Mesenchymal stem cell (in vitro differentiated cells and primary cell): ENCODE measurements around the gene CRYGN.
A peak's percentile ranks its signal among the peaks of the same experiment; 100 is the strongest.

Experiments
- DNase-seq: peaks from one replicate; pipeline ENCODE4 v3.0.0-alpha.2; 2013
- H2AFZ ChIP-seq: one replicate; pipeline ENCODE4 v1.6.1; 2013; ENCODE audit warnings: low read depth, mild to moderate bottlenecking, control low read depth, inconsistent platforms, low read length, moderate library complexity
- H2AK5ac ChIP-seq: 2 replicates; pipeline ENCODE4 v1.6.1; 2013; ENCODE audit warnings: low read length, moderate library complexity, mild to moderate bottlenecking, inconsistent platforms; ENCODE audit not compliant: severe bottlenecking
- H2BK120ac ChIP-seq: one replicate; pipeline ENCODE4 v1.6.1; 2013; ENCODE audit warnings: low read depth, mild to moderate bottlenecking, inconsistent platforms, low read length, moderate library complexity
- H2BK12ac ChIP-seq, 2 experiments: one replicate each; pipeline ENCODE4 v1.6.1; 2013; ENCODE audit warnings: inconsistent platforms in 2 of 2, low read length in 2 of 2, mild to moderate bottlenecking in 2 of 2, moderate library complexity in 2 of 2, control low read depth in 1 of 2
- H2BK15ac ChIP-seq: one replicate; pipeline ENCODE4 v1.6.1; 2013; ENCODE audit warnings: mild to moderate bottlenecking, low read depth, inconsistent platforms; ENCODE audit not compliant: poor library complexity, severe bottlenecking
- H2BK5ac ChIP-seq: 2 replicates; pipeline ENCODE4 v1.6.1; 2013; ENCODE audit warnings: low read depth, mild to moderate bottlenecking, low read length, control low read depth, inconsistent platforms; ENCODE audit not compliant: poor library complexity, severe bottlenecking
- H3K14ac ChIP-seq, 2 experiments: one replicate each; pipeline ENCODE4 v1.6.1; 2013; ENCODE audit warnings: inconsistent platforms in 2 of 2, low read length in 2 of 2, control low read depth in 1 of 2, mild to moderate bottlenecking in 1 of 2, moderate library complexity in 1 of 2
- H3K18ac ChIP-seq, 2 experiments: one replicate each; pipeline ENCODE4 v1.6.1; 2013; ENCODE audit warnings: inconsistent platforms in 2 of 2, low read length in 2 of 2, control low read depth in 1 of 2, low read depth in 1 of 2, mild to moderate bottlenecking in 1 of 2
- H3K23ac ChIP-seq, 2 experiments: one replicate each; pipeline ENCODE4 v1.6.1; 2013; ENCODE audit warnings: inconsistent platforms in 2 of 2, low read length in 2 of 2, mild to moderate bottlenecking in 2 of 2, moderate library complexity in 2 of 2, control low read depth in 1 of 2
- H3K27ac ChIP-seq: 2 replicates; pipeline ENCODE4 v1.5.1; 2013; ENCODE audit warnings: mild to moderate bottlenecking, moderate library complexity, low read length, control low read depth, inconsistent platforms; ENCODE audit not compliant: poor library complexity, severe bottlenecking
- H3K27me3 ChIP-seq, 2 experiments: 2 replicates each; pipeline versions ENCODE4 v1.6.1 to v1.7.0; 2013; ENCODE audit warnings: low read length in 2 of 2, mild to moderate bottlenecking in 2 of 2, moderate library complexity in 2 of 2, control low read depth in 1 of 2, inconsistent platforms in 1 of 2; ENCODE audit not compliant: control insufficient read depth in 1 of 2, insufficient read depth in 1 of 2
- H3K36me3 ChIP-seq, 2 experiments: 2 replicates each; pipeline versions ENCODE4 v1.6.1 to v1.7.0; 2013; ENCODE audit warnings: low read length in 2 of 2, control low read depth in 1 of 2, inconsistent platforms in 1 of 2, low read depth in 1 of 2, mild to moderate bottlenecking in 1 of 2; ENCODE audit not compliant: insufficient read depth in 2 of 2, control insufficient read depth in 1 of 2
- H3K4ac ChIP-seq, 2 experiments: one replicate each; pipeline ENCODE4 v1.6.1; 2013; ENCODE audit warnings: inconsistent platforms in 2 of 2, low read length in 2 of 2, mild to moderate bottlenecking in 2 of 2, moderate library complexity in 2 of 2, control low read depth in 1 of 2, low read depth in 1 of 2
- H3K4me1 ChIP-seq: 2 replicates; pipeline ENCODE4 v1.6.1; 2013; ENCODE audit warnings: low read depth, low read length, control low read depth; ENCODE audit not compliant: control insufficient read depth, insufficient read depth
- H3K4me2 ChIP-seq: 2 replicates; pipeline ENCODE4 v1.6.1; 2013; ENCODE audit warnings: low read length, mild to moderate bottlenecking, inconsistent platforms; ENCODE audit not compliant: poor library complexity, severe bottlenecking
- H3K4me3 ChIP-seq, 2 experiments: 2 replicates each; pipeline versions ENCODE4 v1.5.1 to v1.7.0; 2013; ENCODE audit warnings: low read length in 2 of 2, mild to moderate bottlenecking in 2 of 2, control low read depth in 1 of 2, low read depth in 1 of 2; ENCODE audit not compliant: insufficient read depth in 1 of 2
- H3K79me1 ChIP-seq: replicated peaks from 2 replicates; pipeline ENCODE4 v1.6.1; 2013; ENCODE audit warnings: mild to moderate bottlenecking, control low read depth, low read length, inconsistent platforms; ENCODE audit not compliant: poor library complexity, severe bottlenecking
- H3K9ac ChIP-seq: 2 replicates; pipeline ENCODE4 v1.7.0; 2013; ENCODE audit warnings: mild to moderate bottlenecking, low read length, moderate library complexity
- H3K9me3 ChIP-seq: 2 replicates; pipeline ENCODE4 v1.7.0; 2013; ENCODE audit warnings: mild to moderate bottlenecking, low read length; ENCODE audit not compliant: control insufficient read depth
- H4K8ac ChIP-seq: one replicate; pipeline ENCODE4 v1.6.1; 2013; ENCODE audit warnings: inconsistent platforms, mild to moderate bottlenecking, low read length, moderate library complexity
- H4K91ac ChIP-seq: one replicate; pipeline ENCODE4 v1.6.1; 2013; ENCODE audit warnings: mild to moderate bottlenecking, low read length, inconsistent platforms
- WGBS: methylation state at CpG from one replicate; pipeline ENCODE4 v1.1.7; 2013; ENCODE audit warnings: mixed read lengths; 5-methylcytosine and 5-hydroxymethylcytosine counted together

The CRYGN gene

GRCh38 chr7:151386301-151387160 lies 53.4 kb downstream of the CRYGN start:
- H3K4ac ChIP-seq: no peak overlapping the region
- no peak overlapping the region for H4K91ac ChIP-seq
- H3K27ac ChIP-seq: no peak overlapping the region
- no peak overlapping the region for H3K18ac ChIP-seq
- peaks cover 7% of the 10 kb centered on the region for H3K4me1 ChIP-seq
- no peak overlapping the region for H3K23ac ChIP-seq
- H3K4me3 ChIP-seq: no peak overlapping the region
- H3K36me3 ChIP-seq: no peaks in the 10 kb centered on the region
- H2AFZ ChIP-seq: no peak overlapping the region
- H3K4me2 ChIP-seq: no peak overlapping the region
- no peak overlapping the region for H4K8ac ChIP-seq
- no peak for DNase-seq
- no peaks in the 10 kb centered on the region for H3K79me1 ChIP-seq
- H3K9me3 ChIP-seq: peaks cover 5% of the 10 kb centered on the region
- H2AK5ac ChIP-seq: no peak overlapping the region
- WGBS: 85% methylated on average over 16 of the region's 16 CpGs
- no peak overlapping the region for H2BK5ac ChIP-seq
- no peak overlapping the region for H2BK120ac ChIP-seq
- H2BK12ac ChIP-seq: no peak overlapping the region
- H2BK15ac ChIP-seq: no peak overlapping the region
- no peak overlapping the region for H3K14ac ChIP-seq
- no peak overlapping the region for H3K9ac ChIP-seq
- H3K27me3 ChIP-seq: peaks cover 76 to 78% of the 10 kb centered on the region in 2 experiments

GRCh38 chr7:151385626-151386300 lies 54.2 kb downstream of the CRYGN start:
- Histone ChIP-seq H3K4me3 (no peak overlapping the region), H2AFZ (no peak overlapping the region), H4K8ac (no peak overlapping the region), H3K9ac (no peak overlapping the region), H3K27ac (no peak overlapping the region), H3K27me3 (peaks cover 74 to 76% of the 10 kb centered on the region in 2 experiments), H2BK12ac (no peak overlapping the region), H3K14ac (no peak overlapping the region), H3K79me1 (no peaks in the 10 kb centered on the region), H3K4me2 (no peak overlapping the region), H3K18ac (no peak overlapping the region), H3K23ac (no peak overlapping the region), H2BK15ac (no peak overlapping the region), H3K4ac (no peak overlapping the region), H2AK5ac (no peak overlapping the region), H4K91ac (no peak overlapping the region), H2BK120ac (no peak overlapping the region), H3K4me1 (peaks cover 9% of the 10 kb centered on the region), H3K9me3 (peaks cover 5% of the 10 kb centered on the region), H2BK5ac (no peak overlapping the region), H3K36me3 (peaks cover 0 to under 1% of the 10 kb centered on the region in 2 experiments)
- 90% methylated on average over 26 of the region's 26 CpGs for WGBS
- DNase-seq: no peak

GRCh38 chr7:151384776-151385625 lies 54.9 kb downstream of the CRYGN start:
- no peak overlapping the region for H2BK120ac ChIP-seq
- no peak overlapping the region for H4K91ac ChIP-seq
- no peak overlapping the region for H3K18ac ChIP-seq
- no peak overlapping the region for H3K27ac ChIP-seq
- H3K4ac ChIP-seq: no peak overlapping the region
- no peak for DNase-seq
- peaks cover 5% of the 10 kb centered on the region for H3K9me3 ChIP-seq
- peaks cover 68 to 70% of the 10 kb centered on the region in 2 experiments for H3K27me3 ChIP-seq
- H3K4me1 ChIP-seq: peaks cover 9% of the 10 kb centered on the region
- no peak overlapping the region for H2BK5ac ChIP-seq
- H2BK12ac ChIP-seq: no peak overlapping the region
- H3K9ac ChIP-seq: no peak overlapping the region
- no peak overlapping the region for H2BK15ac ChIP-seq
- no peak overlapping the region for H4K8ac ChIP-seq
- H3K4me2 ChIP-seq: no peak overlapping the region
- H3K4me3 ChIP-seq: peak overlapping the region in 1 of 2 experiments; percentile 21
- H3K23ac ChIP-seq: no peak overlapping the region
- H3K79me1 ChIP-seq: no peaks in the 10 kb centered on the region
- H2AK5ac ChIP-seq: no peak overlapping the region
- WGBS: 81% methylated on average over 19 of the region's 26 CpGs
- peaks cover 0 to 8% of the 10 kb centered on the region in 2 experiments for H3K36me3 ChIP-seq
- H3K14ac ChIP-seq: no peak overlapping the region
- H2AFZ ChIP-seq: no peak overlapping the region

GRCh38 chr7:151384352-151384697 lies 55.6 kb downstream of the CRYGN start:
- WGBS: 82% methylated on average over 3 of the region's 6 CpGs
- Histone ChIP-seq H3K4ac (no peak overlapping the region), H3K9ac (no peak overlapping the region), H3K23ac (no peak overlapping the region), H4K91ac (no peak overlapping the region), H3K79me1 (no peaks in the 10 kb centered on the region), H3K27ac (no peak overlapping the region), H2AFZ (no peak overlapping the region), H2BK5ac (no peak overlapping the region), H3K14ac (no peak overlapping the region), H3K4me2 (no peak overlapping the region), H2BK12ac (no peak overlapping the region), H3K4me1 (peaks cover 9% of the 10 kb centered on the region), H3K4me3 (no peak overlapping the region), H3K9me3 (peaks cover 5% of the 10 kb centered on the region), H3K18ac (no peak overlapping the region), H2BK120ac (no peak overlapping the region), H3K27me3 (peaks cover 63 to 67% of the 10 kb centered on the region in 2 experiments), H3K36me3 (peaks cover 0 to 13% of the 10 kb centered on the region in 2 experiments), H2AK5ac (no peak overlapping the region), H2BK15ac (no peak overlapping the region), H4K8ac (no peak overlapping the region)
- DNase-seq: no peak
